Astrocyte (in vitro differentiated cells and primary cell): ENCODE results near the gene EXTL2. TPM values are rescaled to one million over a fixed set of nuclear protein-coding genes. Genes with fewer than 3 reads are reported as not detected.

Experiments
- DNase-seq: peaks from one replicate; pipeline ENCODE4 v3.0.0-alpha.2; 2010; ENCODE audit warnings: low read depth
- FAIRE-seq: peaks from 2 replicates; lab custom pipeline; 2011; peaks lifted over from hg19 to GRCh38; lab: Jason Lieb, UNC
- H2AFZ ChIP-seq: 2 replicates; pipeline ENCODE4 v1.6.0; 2012; ENCODE audit warnings: low read depth, low read length, inconsistent platforms
- H3K27ac ChIP-seq: 2 replicates; pipeline ENCODE4 v1.5.1; 2011; ENCODE audit warnings: low read depth, low read length, inconsistent platforms
- H3K27me3 ChIP-seq: 2 replicates; pipeline ENCODE4 v1.6.0; 2011; ENCODE audit warnings: low read length, inconsistent platforms; ENCODE audit not compliant: insufficient read depth
- H3K36me3 ChIP-seq: 2 replicates; pipeline ENCODE4 v1.5.1; 2011; ENCODE audit warnings: low read length, inconsistent platforms; ENCODE audit not compliant: insufficient read depth
- H3K4me1 ChIP-seq: 2 replicates; pipeline ENCODE4 v1.5.1; 2011; ENCODE audit warnings: low read length, inconsistent platforms; ENCODE audit not compliant: insufficient read depth
- H3K4me2 ChIP-seq: 2 replicates; pipeline ENCODE4 v1.6.0; 2012; ENCODE audit warnings: low read length, inconsistent platforms
- H3K4me3 ChIP-seq: 2 replicates; pipeline ENCODE4 v1.5.1; 2011; ENCODE audit warnings: low read depth, mild to moderate bottlenecking, low read length, inconsistent platforms; ENCODE audit not compliant: insufficient read depth
- H3K79me2 ChIP-seq: 2 replicates; pipeline ENCODE4 v1.6.0; 2012; ENCODE audit warnings: mild to moderate bottlenecking, low read length, inconsistent platforms; ENCODE audit not compliant: insufficient read depth
- H3K9ac ChIP-seq: 2 replicates; pipeline ENCODE4 v1.6.0; 2012; ENCODE audit warnings: mild to moderate bottlenecking, low read length, inconsistent platforms
- H3K9me3 ChIP-seq: 2 replicates; pipeline ENCODE4 v1.5.1; 2012; ENCODE audit warnings: low read depth, mild to moderate bottlenecking, low read length, inconsistent platforms; ENCODE audit not compliant: insufficient read depth
- H4K20me1 ChIP-seq: 2 replicates; pipeline ENCODE4 v1.6.0; 2012; ENCODE audit warnings: low read length, inconsistent platforms; ENCODE audit not compliant: insufficient read depth
- H3K27ac Mint-ChIP-seq: one replicate; pipeline ENCODE4 v1.8.0; 2021; ENCODE audit warnings: mild to moderate bottlenecking, mixed read lengths; ENCODE audit not compliant: unreplicated experiment
- H3K27me3 Mint-ChIP-seq: one replicate; pipeline ENCODE4 v1.8.0; 2021; ENCODE audit warnings: low read depth, mixed read lengths; ENCODE audit not compliant: unreplicated experiment
- H3K36me3 Mint-ChIP-seq: one replicate; pipeline ENCODE4 v1.8.0; 2021; ENCODE audit warnings: low read depth, mixed read lengths; ENCODE audit not compliant: unreplicated experiment
- H3K4me1 Mint-ChIP-seq: one replicate; pipeline ENCODE4 v1.8.0; 2021; ENCODE audit warnings: low read depth, mixed read lengths; ENCODE audit not compliant: unreplicated experiment
- H3K4me3 Mint-ChIP-seq: one replicate; pipeline ENCODE4 v1.8.0; 2021; ENCODE audit warnings: mild to moderate bottlenecking, moderate library complexity, mixed read lengths; ENCODE audit not compliant: unreplicated experiment
- H3K9me3 Mint-ChIP-seq: one replicate; pipeline ENCODE4 v1.8.0; 2021; ENCODE audit warnings: mild to moderate bottlenecking, mixed read lengths; ENCODE audit not compliant: unreplicated experiment
- CTCF ChIP-seq: IDR thresholded peaks from 2 replicates; pipeline ENCODE4 v1.5.1; 2011; ENCODE audit warnings: low read depth, mild to moderate bottlenecking, inconsistent platforms, low read length, moderate library complexity; ENCODE audit not compliant: insufficient read depth
- EZH2 ChIP-seq: IDR thresholded peaks from 2 replicates; pipeline ENCODE4 v1.6.1; 2012; ENCODE audit warnings: mild to moderate bottlenecking, low read length, inconsistent platforms; ENCODE audit not compliant: insufficient read depth
- total RNA-seq: library from RNA; stranded (reverse); gene quantifications from 2 replicates; pipeline ENCODE4 v1.2.1, GENCODE V29; 2021

EXTL2 gene
- total RNA-seq, 1 donor from 2014 or later, result 36.2 TPM

GRCh38 chr1:100904528-100904927, 9.9 kb upstream of the EXTL2 start:
- Histone ChIP-seq H3K4me1 (no peaks in the 10 kb centered on the region), H3K79me2 (peaks cover 49% of the 10 kb centered on the region), H3K4me2 (no peak overlapping the region), H2AFZ (no peak overlapping the region), H3K27me3 (no peaks in the 10 kb centered on the region), H3K36me3 (peaks cover 34% of the 10 kb centered on the region), H3K27ac (no peak overlapping the region), H3K9me3 (no peaks in the 10 kb centered on the region), H3K9ac (no peak overlapping the region), H4K20me1 (peaks cover 22% of the 10 kb centered on the region), H3K4me3 (no peak overlapping the region)
- Mint-ChIP-seq H3K36me3 (peaks cover 14% of the 10 kb centered on the region), H3K4me3 (no peak overlapping the region), H3K9me3 (no peaks in the 10 kb centered on the region), H3K27me3 (no peaks in the 10 kb centered on the region), H3K27ac (no peak overlapping the region), H3K4me1 (peaks cover 5% of the 10 kb centered on the region)
- no peak for FAIRE-seq
- no peak for DNase-seq
- TF ChIP-seq EZH2 (no peak), CTCF (no peak)

GRCh38 chr1:100903777-100904176, 9.1 kb upstream of the EXTL2 start:
- peaks cover 14% of the 10 kb centered on the region for H3K36me3 Mint-ChIP-seq
- H3K4me1 Mint-ChIP-seq, result peaks cover 5% of the 10 kb centered on the region

More at GRCh38 chr1:100903777-100904176, 9.1 kb upstream of the EXTL2 start:
- no peak overlapping the region for H3K27ac Mint-ChIP-seq
- no peaks in the 10 kb centered on the region for H3K9me3 Mint-ChIP-seq
- no peak for TF ChIP-seq EZH2
- no peak for TF ChIP-seq CTCF
- Histone ChIP-seq H3K4me3 (no peak overlapping the region), H3K9ac (no peak overlapping the region), H3K79me2 (peaks cover 54% of the 10 kb centered on the region), H3K27ac (no peak overlapping the region), H3K4me2 (no peak overlapping the region), H3K36me3 (peaks cover 38% of the 10 kb centered on the region), H4K20me1 (peaks cover 22% of the 10 kb centered on the region), H3K4me1 (no peaks in the 10 kb centered on the region), H2AFZ (no peak overlapping the region), H3K9me3 (no peaks in the 10 kb centered on the region), H3K27me3 (no peaks in the 10 kb centered on the region)
- DNase-seq (no peak), FAIRE-seq (no peak)
- H3K27me3 Mint-ChIP-seq, result no peaks in the 10 kb centered on the region
- no peak overlapping the region for H3K4me3 Mint-ChIP-seq
